Measurements from ENCODE around the gene NR2F6.

GRCh38 chr19:17259118-17259780 is 13.5 kb upstream of the NR2F6 start:
- TF ChIP-seq EZH2 (IDR thresholded peaks at IDR 0.05; ENCODE audit: low read length): no peak
- TF ChIP-seq, protein P1, sequence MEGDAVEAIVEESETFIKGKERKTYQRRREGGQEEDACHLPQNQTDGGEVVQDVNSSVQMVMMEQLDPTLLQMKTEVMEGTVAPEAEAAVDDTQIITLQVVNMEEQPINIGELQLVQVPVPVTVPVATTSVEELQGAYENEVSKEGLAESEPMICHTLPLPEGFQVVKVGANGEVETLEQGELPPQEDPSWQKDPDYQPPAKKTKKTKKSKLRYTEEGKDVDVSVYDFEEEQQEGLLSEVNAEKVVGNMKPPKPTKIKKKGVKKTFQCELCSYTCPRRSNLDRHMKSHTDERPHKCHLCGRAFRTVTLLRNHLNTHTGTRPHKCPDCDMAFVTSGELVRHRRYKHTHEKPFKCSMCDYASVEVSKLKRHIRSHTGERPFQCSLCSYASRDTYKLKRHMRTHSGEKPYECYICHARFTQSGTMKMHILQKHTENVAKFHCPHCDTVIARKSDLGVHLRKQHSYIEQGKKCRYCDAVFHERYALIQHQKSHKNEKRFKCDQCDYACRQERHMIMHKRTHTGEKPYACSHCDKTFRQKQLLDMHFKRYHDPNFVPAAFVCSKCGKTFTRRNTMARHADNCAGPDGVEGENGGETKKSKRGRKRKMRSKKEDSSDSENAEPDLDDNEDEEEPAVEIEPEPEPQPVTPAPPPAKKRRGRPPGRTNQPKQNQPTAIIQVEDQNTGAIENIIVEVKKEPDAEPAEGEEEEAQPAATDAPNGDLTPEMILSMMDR (optimal IDR thresholded peaks at IDR 0.05 in 1 of 3, IDR thresholded peaks at IDR 0.05 in 1 of 3, conservative IDR thresholded peaks at IDR 0.05 in 1 of 3; ENCODE audit: extremely low read depth in 1 of 3, insufficient read depth in 2 of 3, low read length in 3 of 3): no peak

Data from keratinocyte (primary cell).